NCI-H2227 (cell line): ENCODE results near the gene ASTN2.

Experiments used
- DNase-seq: peaks from one replicate; lab custom pipeline; 2025; ENCODE audit not compliant: unreplicated experiment; lab: John Stamatoyannopoulos, UW

The ASTN2 gene

GRCh38 chr9:117416856-117417255 is 2.0 kb upstream of the ASTN2 start:
- DNase-seq = no peak

GRCh38 chr9:117415358-117415914 is 579 bp upstream of the ASTN2 start:
- DNase-seq = peak; percentile 5

GRCh38 chr9:117414220-117414905 is 494 bp downstream of the ASTN2 start:
- peak; percentile 42 for DNase-seq

DNA sequence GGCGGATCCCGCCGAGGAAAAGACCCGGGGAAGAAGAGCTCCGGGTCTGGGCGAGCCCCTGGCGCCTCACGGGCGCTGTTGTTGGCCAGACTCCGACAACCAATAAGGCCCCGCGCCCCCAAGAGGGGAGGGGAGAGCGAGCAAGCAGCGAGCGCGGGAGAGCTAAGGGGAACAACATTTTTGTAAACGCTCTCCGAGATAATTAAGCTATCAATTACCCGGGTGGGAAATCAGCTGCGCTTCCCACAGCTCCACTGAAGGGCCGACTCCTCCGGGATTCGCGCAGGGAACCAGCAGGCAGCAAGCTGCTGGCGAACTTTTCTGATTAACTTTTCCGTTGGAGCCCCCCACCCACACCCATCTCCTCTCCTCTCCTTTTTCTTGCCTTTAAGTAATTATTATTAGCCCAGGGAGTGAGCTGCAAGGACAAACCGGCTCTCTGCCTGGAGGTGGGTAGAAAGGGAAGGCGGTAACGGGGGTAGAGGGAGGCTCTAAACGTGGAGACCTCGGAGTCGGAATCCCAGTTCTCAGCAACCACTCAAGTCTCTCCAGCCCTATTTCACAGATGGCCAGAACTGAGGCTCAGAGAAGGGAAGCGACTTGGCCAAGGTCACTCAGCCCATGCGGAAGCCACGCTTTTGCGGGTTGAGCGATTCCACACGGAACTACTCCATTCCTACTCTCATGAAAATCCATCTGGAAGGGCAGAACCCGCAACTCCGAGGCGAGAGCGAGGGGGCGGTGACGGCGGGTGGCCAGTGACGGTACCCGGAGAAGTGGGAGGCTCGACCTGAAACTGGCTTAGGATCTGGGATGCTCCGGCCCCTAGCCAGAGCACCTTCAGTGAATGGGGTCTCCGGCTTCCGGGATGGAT is 1.3 kb downstream of the ASTN2 start:
- peak; percentile 72 for DNase-seq

DNA sequence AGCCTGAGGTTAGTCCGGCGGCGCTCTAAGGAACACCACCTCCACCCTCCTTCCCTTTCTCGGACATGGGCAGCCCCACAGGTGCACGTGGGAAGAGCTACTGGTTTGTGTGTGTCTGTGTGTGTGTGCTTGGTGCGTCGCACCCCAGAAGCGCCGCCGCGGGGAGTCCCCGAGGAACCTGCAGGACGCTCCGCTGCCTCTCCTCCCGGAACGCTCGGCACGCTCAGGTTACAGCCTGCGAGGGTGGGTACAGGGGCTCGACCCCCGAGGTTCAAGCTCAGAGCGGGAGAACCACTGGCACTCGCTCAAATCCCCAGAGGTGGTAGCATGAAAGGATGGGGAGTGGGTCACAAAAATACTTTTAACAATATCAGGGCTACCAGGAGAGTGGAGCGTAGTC is 2.0 kb downstream of the ASTN2 start:
- DNase-seq = no peak

DNA sequence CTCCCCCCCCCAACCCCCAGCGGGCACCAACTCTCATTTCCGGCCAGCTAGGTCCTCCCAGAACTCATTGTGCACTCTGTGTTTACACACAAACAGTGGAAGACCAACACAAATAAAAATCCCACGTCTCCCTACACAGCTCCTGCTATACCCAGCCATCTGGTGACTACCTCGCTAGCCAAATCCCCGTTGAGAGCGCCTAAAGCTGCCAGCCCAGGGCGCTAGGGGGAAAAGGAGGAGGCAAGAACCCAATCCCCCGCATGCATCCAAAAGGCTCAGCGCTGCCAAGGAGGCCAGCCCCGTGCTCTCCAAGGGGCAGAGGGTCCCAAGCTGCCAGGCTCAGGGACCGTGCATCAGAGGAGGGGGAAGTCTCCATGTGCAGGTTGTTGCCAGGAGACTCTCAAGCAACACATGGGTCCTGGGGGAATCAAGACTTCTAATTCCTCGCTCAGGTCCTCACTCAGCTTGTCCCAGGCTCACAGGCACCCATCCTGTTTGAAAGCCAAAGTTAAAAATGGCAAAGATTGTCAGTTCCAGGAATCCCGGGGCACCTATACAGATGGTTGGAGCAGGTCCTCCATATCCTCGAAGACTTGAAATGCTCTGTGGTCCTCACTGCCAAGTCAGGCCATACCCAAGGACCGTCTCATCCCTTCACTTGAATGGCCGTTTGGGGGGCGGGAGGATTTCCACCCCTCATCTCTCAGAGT is 2.7 kb downstream of the ASTN2 start:
- no peak for DNase-seq

- DNase-seq = peak; percentile 63
Observed at GRCh38 chr9:117411547-117411946, 3.3 kb downstream of the ASTN2 start.

DNA sequence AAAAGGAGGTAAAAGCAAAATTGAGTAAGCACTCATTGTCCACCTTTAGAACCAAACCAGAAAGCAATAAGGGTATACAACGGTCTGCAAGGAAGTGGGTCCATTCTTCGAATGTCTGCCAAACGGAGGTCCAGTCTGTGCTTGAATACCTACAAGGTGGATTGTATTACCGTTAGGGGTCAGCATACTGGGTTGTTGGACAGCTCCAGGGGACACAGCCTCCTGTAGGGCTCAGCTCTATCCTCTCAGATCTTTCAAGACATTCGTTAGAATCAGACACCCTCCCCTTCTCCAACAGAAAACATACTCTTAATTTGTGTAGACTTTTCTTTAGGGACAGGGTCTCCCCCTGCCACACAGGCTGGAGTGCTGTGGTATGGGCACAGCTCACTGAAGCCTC is 5.5 kb downstream of the ASTN2 start:
- DNase-seq = no peak

- no peak for DNase-seq
Observed at GRCh38 chr9:117407436-117408022, 7.3 kb downstream of the ASTN2 start.

DNA sequence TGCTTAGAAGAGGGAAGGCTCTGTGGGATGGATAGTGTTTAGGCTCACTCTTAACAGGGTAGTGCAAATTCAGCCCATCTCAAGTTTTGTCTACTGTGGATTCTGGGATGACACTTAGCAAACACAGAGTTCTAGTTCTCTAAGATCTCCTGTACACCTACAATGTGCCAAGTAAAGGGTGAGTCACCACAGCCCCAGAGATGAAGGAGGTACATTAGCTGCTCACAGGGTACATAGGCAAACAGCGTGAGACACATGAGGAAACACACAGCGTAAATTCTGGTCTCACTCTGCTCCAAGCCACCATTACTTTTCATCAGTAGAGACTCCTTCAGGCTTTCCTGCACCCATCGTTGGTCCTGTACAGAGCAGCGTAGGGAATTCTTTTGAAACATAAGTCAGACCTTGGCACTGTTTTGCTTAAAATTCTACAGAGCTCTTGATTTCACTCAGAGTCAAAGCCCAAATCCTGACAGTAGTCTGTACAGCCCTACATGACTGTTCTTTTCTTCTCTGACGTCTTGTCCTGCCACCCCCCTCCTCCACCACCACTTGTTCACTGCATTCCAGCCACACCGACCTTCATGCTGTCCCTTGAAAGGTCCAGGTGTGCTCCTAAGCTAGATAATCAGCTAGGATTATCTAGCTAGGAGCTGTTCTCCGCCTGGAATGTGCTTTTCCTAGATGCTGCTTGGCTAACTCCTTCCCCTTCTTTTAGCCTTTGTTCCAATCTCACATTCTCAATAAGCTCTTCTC is 8.7 kb downstream of the ASTN2 start:
- no peak for DNase-seq

DNA sequence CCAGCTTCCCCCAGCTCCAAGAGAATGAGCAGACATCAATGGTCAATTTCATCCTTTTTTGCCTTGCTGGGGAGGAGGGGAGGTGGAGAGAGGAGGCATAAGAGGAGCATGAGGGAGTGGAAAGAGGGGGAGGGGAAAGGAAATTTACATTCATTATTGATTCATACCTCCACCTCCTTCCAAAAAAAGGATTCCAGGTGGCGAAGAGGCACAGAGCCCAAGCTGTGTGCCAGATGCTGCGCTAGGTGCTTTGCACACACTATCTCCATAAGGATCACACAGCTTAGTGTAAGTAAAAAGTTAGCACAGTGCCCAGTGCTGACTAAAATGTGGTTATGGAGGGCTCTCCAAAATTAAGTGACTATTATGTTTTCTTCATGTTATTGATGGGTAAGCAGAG is 11.0 kb downstream of the ASTN2 start:
- no peak for DNase-seq

DNA sequence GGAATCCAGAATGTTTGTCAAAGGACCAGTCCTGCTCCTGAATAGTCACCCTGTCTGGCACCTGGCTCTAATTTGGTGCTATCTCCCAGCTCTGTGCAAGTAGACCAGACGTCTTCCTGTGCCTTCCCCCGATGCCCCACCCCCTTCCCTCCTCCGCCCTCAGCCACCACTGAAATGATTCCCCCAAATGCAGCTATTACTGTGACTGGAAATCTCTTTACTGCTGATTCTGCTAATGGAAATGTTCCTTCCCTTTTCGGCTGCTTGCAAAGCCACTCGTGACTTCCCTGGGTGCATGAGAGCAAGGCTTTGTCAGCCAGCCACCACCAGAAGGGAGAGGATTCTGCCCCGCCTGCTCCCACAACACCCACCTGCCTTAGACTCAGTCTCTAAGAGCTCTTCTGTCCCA is 11.4 kb downstream of the ASTN2 start:
- DNase-seq = peak; percentile 62

DNA sequence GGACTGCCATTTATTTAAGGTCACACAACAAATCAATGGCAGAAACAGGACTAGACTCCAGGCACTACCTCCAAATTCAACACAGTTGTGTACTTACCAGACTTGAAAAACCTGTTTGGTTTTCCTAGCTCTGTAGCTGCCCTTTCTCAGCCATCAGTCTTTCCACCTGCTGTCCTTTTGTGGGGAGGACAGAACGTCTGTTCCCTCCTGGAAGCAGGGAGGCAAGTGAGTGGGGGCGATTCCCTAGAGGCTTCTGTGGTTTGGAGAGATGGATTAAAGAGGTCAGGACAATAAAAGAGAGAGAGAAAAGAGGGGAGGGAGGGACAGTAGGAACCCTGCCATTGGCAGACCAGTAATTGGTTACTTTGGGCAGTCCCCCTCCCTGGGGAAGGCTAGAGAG is 14.7 kb downstream of the ASTN2 start:
- peak; percentile 23 for DNase-seq

DNA sequence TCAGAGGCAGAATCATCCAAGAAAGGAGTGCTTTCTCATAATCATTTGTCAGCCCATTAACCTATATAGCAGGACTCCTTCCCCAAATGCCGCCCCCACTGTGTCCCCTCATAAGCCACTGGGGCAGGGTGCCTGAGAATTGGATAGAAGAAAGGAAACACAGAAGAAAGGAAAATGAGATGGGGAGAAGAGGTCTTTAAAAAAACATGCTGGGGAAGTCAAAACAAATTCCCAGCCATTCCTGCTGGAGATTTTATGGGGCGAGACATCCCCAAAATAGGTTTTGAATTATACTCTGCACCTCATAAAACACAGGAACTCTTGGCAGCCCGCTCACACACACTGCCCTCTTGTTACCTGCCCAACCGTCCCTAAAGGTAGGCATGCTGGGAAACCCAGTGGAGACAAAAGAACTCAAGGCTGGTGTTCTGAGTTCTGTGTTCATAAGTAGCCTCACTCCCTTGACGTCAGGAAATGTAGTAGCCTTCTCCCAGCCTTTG is 19.7 kb downstream of the ASTN2 start:
- DNase-seq = no peak

DNA sequence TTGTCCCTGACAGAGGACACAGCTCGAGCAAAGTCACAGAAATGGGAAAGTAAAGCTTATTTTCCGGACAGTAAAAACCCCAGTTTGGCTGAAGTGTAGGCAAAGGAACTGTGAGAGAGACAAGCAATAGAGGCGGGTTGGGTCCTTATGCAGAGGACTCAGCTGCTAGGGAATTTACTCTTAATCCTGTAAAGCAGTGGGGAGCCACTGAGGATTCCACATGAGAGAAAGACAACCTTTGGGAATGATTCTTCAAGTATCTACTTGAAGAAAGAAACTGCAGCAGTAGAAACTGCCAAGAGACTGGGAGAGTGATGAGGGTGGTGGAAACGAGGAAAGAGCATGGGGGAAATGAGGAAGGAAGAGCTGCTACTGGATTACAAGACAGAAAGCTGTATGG is 20.2 kb downstream of the ASTN2 start:
- DNase-seq = no peak

GRCh38 chr9:117392992-117393391 is 21.9 kb downstream of the ASTN2 start:
- DNase-seq = no peak

DNA sequence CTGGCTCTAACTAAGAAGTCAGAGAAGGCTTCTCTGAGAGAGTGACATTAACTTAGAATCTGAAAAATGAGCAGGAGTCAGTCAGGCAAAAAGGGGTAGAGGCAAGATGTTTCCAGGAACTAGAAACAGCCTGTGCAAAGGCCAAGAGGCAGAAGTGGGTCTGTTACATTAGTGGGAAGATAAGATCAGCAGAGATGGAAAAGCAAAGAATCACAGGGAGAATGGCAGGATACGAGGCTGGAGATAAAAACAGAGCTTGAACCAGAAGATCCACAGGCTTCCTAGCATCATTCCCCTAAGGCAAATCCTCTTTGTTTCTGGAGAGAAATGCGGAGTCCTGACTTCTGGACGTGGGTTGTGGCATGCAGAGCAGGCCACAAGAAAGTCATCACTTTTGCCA is 27.4 kb downstream of the ASTN2 start:
- no peak for DNase-seq

- no peak for DNase-seq
Observed at GRCh38 chr9:117379341-117379740, 35.5 kb downstream of the ASTN2 start.

- DNase-seq = no peak
Observed at GRCh38 chr9:117377046-117377445, 37.8 kb downstream of the ASTN2 start.

- no peak for DNase-seq
Observed at GRCh38 chr9:117375956-117376355, 38.9 kb downstream of the ASTN2 start.
